Suprapubic skin (tissue), 4 donors: ENCODE results near the gene DCDC2C. TPM values are rescaled to one million over a fixed set of nuclear protein-coding genes. Genes with fewer than 3 reads are reported as not detected.

Source experiments
- DNase-seq, 2 donors: peaks; one replicate each; pipeline ENCODE4 v3.0.0-alpha.2; 2019; ENCODE audit warnings: low spot score in 2 of 2
- H3K27ac ChIP-seq: fragments of 200-600 bp; sonication (generic); one replicate; pipeline ENCODE4 v1.5.1; 2019
- H3K27me3 ChIP-seq: fragments of 200-600 bp; sonication (generic); one replicate; pipeline ENCODE4 v1.5.1; 2019
- H3K36me3 ChIP-seq: fragments of 200-600 bp; sonication (generic); one replicate; pipeline ENCODE4 v1.5.1; 2019
- H3K4me1 ChIP-seq: fragments of 200-600 bp; sonication (generic); one replicate; pipeline ENCODE4 v1.5.1; 2019
- H3K4me3 ChIP-seq: fragments of 200-600 bp; sonication (generic); one replicate; pipeline ENCODE4 v1.5.1; 2019; ENCODE audit warnings: mild to moderate bottlenecking
- H3K9me3 ChIP-seq: fragments of 200-600 bp; sonication (generic); one replicate; pipeline ENCODE4 v1.5.1; 2019
- CTCF ChIP-seq, 2 donors: fragments of 200-600 bp in 1 of 2; fragments of 450-650 bp in 1 of 2; sonication (generic) in 1 of 2; IDR thresholded peaks; one replicate each; pipeline ENCODE4 v1.5.1; 2016 to 2019; ENCODE audit warnings: antibody characterized with exemption in 2 of 2, mild to moderate bottlenecking in 1 of 2, moderate library complexity in 1 of 2
- EP300 ChIP-seq: sonication (generic); formaldehyde crosslinking; IDR thresholded peaks from one replicate; pipeline ENCODE4 v1.6.1; 2017; ENCODE audit warnings: antibody characterized with exemption
- POLR2A ChIP-seq, 2 donors: fragments of 450-650 bp; IDR thresholded peaks; one replicate each; pipeline ENCODE4 v1.6.1; 2017; ENCODE audit warnings: antibody characterized with exemption in 2 of 2, mild to moderate bottlenecking in 2 of 2, moderate library complexity in 2 of 2
- POLR2AphosphoS5 ChIP-seq, 3 donors: sonication (generic); formaldehyde crosslinking; IDR thresholded peaks; one replicate each; pipeline ENCODE4 v1.6.1; 2017; ENCODE audit warnings: antibody characterized with exemption in 3 of 3
- WGBS: methylation state at CpG from one replicate; pipeline ENCODE4 v1.1.5; 2018; 5-methylcytosine and 5-hydroxymethylcytosine counted together
- total RNA-seq, 4 donors: library from RNA; depleted of rRNA; stranded (reverse); fragments of >200 nt; gene quantifications; one replicate each; pipeline ENCODE4 v1.1.0, GENCODE V29; 2016

The DCDC2C gene
- total RNA-seq, 4 donors from 2014 or later = 1.0 TPM; not detected in 3

GRCh38 chr2:3727397-3728045, 24.1 kb downstream of the DCDC2C start:
- Histone ChIP-seq H3K27ac (no peak overlapping the region), H3K27me3 (peaks cover 8% of the 10 kb centered on the region), H3K9me3 (no peaks in the 10 kb centered on the region), H3K4me1 (peaks cover 7% of the 10 kb centered on the region), H3K36me3 (no peaks in the 10 kb centered on the region), H3K4me3 (no peak overlapping the region)
- TF ChIP-seq CTCF (IDR thresholded peaks at IDR 0.05) (no peak), POLR2AphosphoS5 (IDR thresholded peaks at IDR 0.05) (no peak), POLR2A (IDR thresholded peaks at IDR 0.05) (no peak), EP300 (no peak)
- WGBS = 74% methylated on average over 11 of the region's 12 CpGs
- no peak for DNase-seq

- peaks cover 8% of the 10 kb centered on the region for H3K27me3 ChIP-seq
- no peak overlapping the region for H3K4me3 ChIP-seq
- H3K36me3 ChIP-seq = no peaks in the 10 kb centered on the region
- H3K27ac ChIP-seq = no peak overlapping the region
- no peaks in the 10 kb centered on the region for H3K9me3 ChIP-seq
- no peak for DNase-seq
- 32% methylated on average over 22 of the region's 22 CpGs for WGBS
- H3K4me1 ChIP-seq = peaks cover 7% of the 10 kb centered on the region
- TF ChIP-seq POLR2AphosphoS5 (IDR thresholded peaks at IDR 0.05) = no peak
- TF ChIP-seq POLR2A (IDR thresholded peaks at IDR 0.05) = no peak
- no peak for TF ChIP-seq EP300
- TF ChIP-seq CTCF (IDR thresholded peaks at IDR 0.05) = peak; percentile 9 to 26
These were observed 25.0 kb downstream of the DCDC2C start for GRCh38 chr2:3728104-3729054.

GRCh38 chr2:3729055-3729448, 25.7 kb downstream of the DCDC2C start:
- Histone ChIP-seq H3K27ac (no peak overlapping the region), H3K36me3 (no peaks in the 10 kb centered on the region), H3K4me3 (no peak overlapping the region), H3K27me3 (peaks cover 8% of the 10 kb centered on the region), H3K4me1 (peaks cover 7% of the 10 kb centered on the region), H3K9me3 (no peaks in the 10 kb centered on the region)
- DNase-seq = no peak
- 86% methylated on average over 8 of the region's 8 CpGs for WGBS
- TF ChIP-seq CTCF (IDR thresholded peaks at IDR 0.05) (no peak), POLR2A (IDR thresholded peaks at IDR 0.05) (no peak), EP300 (no peak), POLR2AphosphoS5 (IDR thresholded peaks at IDR 0.05) (no peak)

- Histone ChIP-seq H3K4me1 (peaks cover 7% of the 10 kb centered on the region), H3K9me3 (no peaks in the 10 kb centered on the region), H3K36me3 (no peaks in the 10 kb centered on the region), H3K27me3 (peaks cover 8% of the 10 kb centered on the region), H3K4me3 (no peak overlapping the region), H3K27ac (no peak overlapping the region)
- TF ChIP-seq POLR2AphosphoS5 (IDR thresholded peaks at IDR 0.05) = no peak
- DNase-seq = no peak
- WGBS = 78% methylated on average over 8 of the region's 9 CpGs
These were observed 26.4 kb downstream of the DCDC2C start for GRCh38 chr2:3729786-3730185.

- WGBS = 46% methylated on average over 8 of the region's 8 CpGs
These were observed 27.3 kb downstream of the DCDC2C start for GRCh38 chr2:3730646-3731045.

GRCh38 chr2:3731829-3732228, 28.5 kb downstream of the DCDC2C start:
- H3K36me3 ChIP-seq = no peaks in the 10 kb centered on the region
- DNase-seq = no peak
- TF ChIP-seq POLR2AphosphoS5 (IDR thresholded peaks at IDR 0.05) (no peak), CTCF (IDR thresholded peaks at IDR 0.05) (no peak), POLR2A (IDR thresholded peaks at IDR 0.05) (no peak), EP300 (no peak)
- H3K9me3 ChIP-seq = no peaks in the 10 kb centered on the region
- H3K27me3 ChIP-seq = peaks cover 9% of the 10 kb centered on the region
- no peak overlapping the region for H3K4me3 ChIP-seq
- WGBS = 92% methylated on average over 7 of the region's 7 CpGs
- peaks cover 7% of the 10 kb centered on the region for H3K4me1 ChIP-seq
- no peak overlapping the region for H3K27ac ChIP-seq

More at GRCh38 chr2:3730646-3731045, 27.3 kb downstream of the DCDC2C start:
- no peak for TF ChIP-seq POLR2AphosphoS5 (IDR thresholded peaks at IDR 0.05)
- peaks cover 5% of the 10 kb centered on the region for H3K27me3 ChIP-seq
- no peaks in the 10 kb centered on the region for H3K36me3 ChIP-seq
- H3K4me3 ChIP-seq = no peak overlapping the region
- H3K9me3 ChIP-seq = no peaks in the 10 kb centered on the region
- H3K27ac ChIP-seq = no peak overlapping the region
- no peak for DNase-seq
- H3K4me1 ChIP-seq = peaks cover 7% of the 10 kb centered on the region
